Spleen (tissue), 11 donors: Measurements from ENCODE around the gene CDCA5. TPM values are rescaled to one million over a fixed set of nuclear protein-coding genes. Genes with fewer than 3 reads are reported as not detected.
A peak's percentile ranks its signal among the peaks of the same experiment; 100 is the strongest.

Experiments
- DNase-seq: peaks from one replicate; pipeline ENCODE4 v3.0.0-alpha.2; 2020
- H3K27ac ChIP-seq, 8 donors: fragments of 200-600 bp; sonication (generic) in 7 of 8; 1 replicate in 4 of 8; 2 replicates in 4 of 8; pipeline versions ENCODE4 v1.5.0 to v1.8.0; 2016 to 2021; ENCODE audit warnings: inconsistent platforms in 4 of 8, mild to moderate bottlenecking in 4 of 8, moderate library complexity in 1 of 8
- H3K27me3 ChIP-seq, 7 donors: fragments of 200-600 bp; sonication (generic) in 6 of 7; replicated peaks in 1 of 7; 1 replicate in 4 of 7; 2 replicates in 3 of 7; pipeline versions ENCODE4 v1.5.0 to v1.8.0; 2016 to 2021; ENCODE audit warnings: inconsistent platforms in 3 of 7, mild to moderate bottlenecking in 1 of 7
- H3K36me3 ChIP-seq, 6 donors: fragments of 200-600 bp; sonication (generic) in 5 of 6; 1 replicate in 4 of 6; 2 replicates in 2 of 6; pipeline versions ENCODE4 v1.5.0 to v1.8.0; 2016 to 2021; ENCODE audit warnings: inconsistent platforms in 2 of 6
- H3K4me1 ChIP-seq, 6 donors: fragments of 200-600 bp; sonication (generic) in 5 of 6; 1 replicate in 3 of 6; 2 replicates in 3 of 6; pipeline versions ENCODE4 v1.5.0 to v1.8.0; 2016 to 2021; ENCODE audit warnings: inconsistent platforms in 3 of 6
- H3K4me3 ChIP-seq, 8 donors: fragments of 200-600 bp; sonication (generic) in 7 of 8; 1 replicate in 4 of 8; 2 replicates in 4 of 8; pipeline versions ENCODE4 v1.5.0 to v1.8.0; 2016 to 2021; ENCODE audit warnings: inconsistent platforms in 4 of 8, mild to moderate bottlenecking in 4 of 8, moderate library complexity in 2 of 8
- H3K9me3 ChIP-seq, 8 donors: fragments of 200-600 bp; sonication (generic) in 7 of 8; 1 replicate in 4 of 8; 2 replicates in 4 of 8; pipeline versions ENCODE4 v1.5.0 to v1.8.0; 2016 to 2021; ENCODE audit warnings: inconsistent platforms in 4 of 8
- POLR2A ChIP-seq, 3 donors: fragments of 450-650 bp; IDR thresholded peaks; one replicate each; pipeline ENCODE4 v1.5.1; 2017; ENCODE audit warnings: antibody characterized with exemption in 3 of 3, mild to moderate bottlenecking in 1 of 3
- POLR2AphosphoS5 ChIP-seq, 3 donors: sonication (generic); formaldehyde crosslinking; IDR thresholded peaks; one replicate each; pipeline ENCODE4 v1.5.1; 2017; ENCODE audit warnings: antibody characterized with exemption in 3 of 3
- WGBS, 5 donors: extraction: QIAGEN DNeasy Blood & Tissue Kit in 3 of 5; methylation state at CpG; one replicate each; pipeline versions ENCODE4 v1.1.5 to v1.1.7; 2013 to 2018; 5-methylcytosine and 5-hydroxymethylcytosine counted together
- intact Hi-C: fragments of 100-400 bp; cut with DNase I; formaldehyde crosslinking; loops from one replicate; pipeline ENCODE4 v1.15.0; 2023; ENCODE audit warnings: low total_unique reads
- polyA plus RNA-seq, 3 donors: library from polyadenylated mRNA; stranded (reverse); fragments of 200-250 nt; gene quantifications; one replicate each; pipeline ENCODE4 v1.2.1, GENCODE V29; 2013
- total RNA-seq, 7 donors: library from RNA; depleted of rRNA in 3 of 7; stranded (reverse); fragments of >200 nt in 3 of 7; fragmentation: NEBNext Ultra II Directional in 4 of 7; extraction: Animal tissue kit (Norgen Biotek cat#: 25700) in 4 of 7; gene quantifications; one replicate each; pipeline versions ENCODE4 v1.1.0 to v1.2.1, GENCODE V29; 2016 to 2021
- TF ChIP-seq, protein P1 (sequence below), 11 experiments: fragments of 200-600 bp in 7 of 11; fragments of 450-650 bp in 4 of 11; sonication (generic) in 4 of 11; IDR thresholded peaks in 8 of 11; conservative IDR thresholded peaks in 3 of 11; 1 replicate in 7 of 11; 2 replicates in 4 of 11; pipeline versions ENCODE4 v1.4.0 to v1.8.0; 2016 to 2021; ENCODE audit warnings: antibody characterized with exemption in 11 of 11, inconsistent platforms in 4 of 11, mild to moderate bottlenecking in 1 of 11
- donor health status: healthy with polysubstance abuse.
- donor health status: DM: no; HTN: no; CAD: no; lungs with moderate emphysema.
- donor health status: DM: no; HTN: no; CAD: no.
- donor health status: Bipolar disorder and iron deficiency.
- donor health status: healthy.
- donor health status: DM: no; HTN: no; CAD: no.
- donor health status: DM: yes; HTN: yes; CAD: no.

CDCA5 gene
- total and polyA plus RNA-seq, 10 donors, result 1.5 to 11.1 (median 5.3) TPM

GRCh38 chr11:65047581-65048422 lies 36.0 kb downstream of the CDCA5 start:
- intact Hi-C loops, result no loop called here
- peak; percentile 85 for DNase-seq
- 14 to 34% (median 21%) methylated on average over 38 to 56 of the region's 56 CpGs for WGBS, 5 donors

GRCh38 chr11:65045728-65046127 lies 38.1 kb downstream of the CDCA5 start:
- Histone ChIP-seq H3K27me3 (no peaks in the 10 kb centered on the region), H3K4me1 (peaks cover 7 to 74% (median 51%) of the 10 kb centered on the region in 6 donors), H3K36me3 (peaks cover 0 to 25% (median 9%) of the 10 kb centered on the region in 6 donors), H3K27ac (no peak overlapping the region), H3K4me3 (no peak overlapping the region), H3K9me3 (no peaks in the 10 kb centered on the region)
- no peak for TF ChIP-seq POLR2A (IDR thresholded peaks at IDR 0.05)
- TF ChIP-seq, protein P1, sequence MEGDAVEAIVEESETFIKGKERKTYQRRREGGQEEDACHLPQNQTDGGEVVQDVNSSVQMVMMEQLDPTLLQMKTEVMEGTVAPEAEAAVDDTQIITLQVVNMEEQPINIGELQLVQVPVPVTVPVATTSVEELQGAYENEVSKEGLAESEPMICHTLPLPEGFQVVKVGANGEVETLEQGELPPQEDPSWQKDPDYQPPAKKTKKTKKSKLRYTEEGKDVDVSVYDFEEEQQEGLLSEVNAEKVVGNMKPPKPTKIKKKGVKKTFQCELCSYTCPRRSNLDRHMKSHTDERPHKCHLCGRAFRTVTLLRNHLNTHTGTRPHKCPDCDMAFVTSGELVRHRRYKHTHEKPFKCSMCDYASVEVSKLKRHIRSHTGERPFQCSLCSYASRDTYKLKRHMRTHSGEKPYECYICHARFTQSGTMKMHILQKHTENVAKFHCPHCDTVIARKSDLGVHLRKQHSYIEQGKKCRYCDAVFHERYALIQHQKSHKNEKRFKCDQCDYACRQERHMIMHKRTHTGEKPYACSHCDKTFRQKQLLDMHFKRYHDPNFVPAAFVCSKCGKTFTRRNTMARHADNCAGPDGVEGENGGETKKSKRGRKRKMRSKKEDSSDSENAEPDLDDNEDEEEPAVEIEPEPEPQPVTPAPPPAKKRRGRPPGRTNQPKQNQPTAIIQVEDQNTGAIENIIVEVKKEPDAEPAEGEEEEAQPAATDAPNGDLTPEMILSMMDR (IDR thresholded peaks at IDR 0.05 in 8 of 11, conservative IDR thresholded peaks at IDR 0.05 in 3 of 11), result no peak
- DNase-seq, result no peak
- 84 to 92% (median 90%) methylated on average over 4 to 7 of the region's 7 CpGs for WGBS, 5 donors
- intact Hi-C loops, result no loop called here

More at GRCh38 chr11:65047581-65048422, 36.0 kb downstream of the CDCA5 start:
- H3K4me3 ChIP-seq, result peak overlapping the region; percentile 32 to 75 (median 48)
- no peaks in the 10 kb centered on the region for H3K27me3 ChIP-seq
- H3K27ac ChIP-seq, result peak overlapping the region; percentile 19 to 84 (median 62)
- peaks cover 0 to 59% (median 36%) of the 10 kb centered on the region in 6 donors for H3K4me1 ChIP-seq
- H3K36me3 ChIP-seq, result peaks cover 0 to 25% (median 9%) of the 10 kb centered on the region in 6 donors
- TF ChIP-seq, protein P1 (IDR thresholded peaks at IDR 0.05 in 8 of 11, conservative IDR thresholded peaks at IDR 0.05 in 3 of 11), result no peak
- peak in 2 of 3 donors; percentile 18 to 45 for TF ChIP-seq POLR2AphosphoS5 (IDR thresholded peaks at IDR 0.05)
- no peaks in the 10 kb centered on the region for H3K9me3 ChIP-seq

DNA sequence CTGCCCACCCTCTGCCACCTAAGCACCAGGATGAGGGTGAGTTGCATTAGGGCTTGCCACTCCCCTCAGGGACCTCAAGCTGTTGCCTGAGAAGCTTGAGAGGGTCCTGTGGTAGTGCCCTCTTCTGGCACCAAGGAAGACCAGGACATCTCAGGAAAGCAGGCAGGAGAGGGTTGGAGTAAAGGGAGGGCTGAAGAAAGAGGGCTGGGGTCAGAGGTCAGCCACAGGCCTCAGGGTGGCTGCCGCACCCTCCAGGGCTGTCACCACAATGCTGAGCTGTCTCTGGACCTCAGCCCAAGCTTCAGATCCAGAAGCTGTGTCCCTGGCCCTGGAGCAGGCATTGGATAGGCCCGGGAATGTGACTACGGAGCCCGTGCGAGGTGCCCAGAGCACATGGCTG lies 38.8 kb downstream of the CDCA5 start:
- Histone ChIP-seq H3K36me3 (peaks cover 0 to 25% (median 9%) of the 10 kb centered on the region in 6 donors), H3K4me3 (no peak overlapping the region), H3K27ac (no peak overlapping the region), H3K4me1 (peaks cover 7 to 81% (median 58%) of the 10 kb centered on the region in 6 donors), H3K27me3 (no peaks in the 10 kb centered on the region), H3K9me3 (no peaks in the 10 kb centered on the region)
- WGBS, 5 donors, result 84 to 98% (median 96%) methylated on average over 4 to 5 of the region's 5 CpGs
- no peak for DNase-seq
- intact Hi-C loops, result no loop called here
- TF ChIP-seq POLR2AphosphoS5 (IDR thresholded peaks at IDR 0.05) (no peak), POLR2A (IDR thresholded peaks at IDR 0.05) (no peak)
- TF ChIP-seq, protein P1 (IDR thresholded peaks at IDR 0.05 in 8 of 11, conservative IDR thresholded peaks at IDR 0.05 in 3 of 11), result no peak

DNA sequence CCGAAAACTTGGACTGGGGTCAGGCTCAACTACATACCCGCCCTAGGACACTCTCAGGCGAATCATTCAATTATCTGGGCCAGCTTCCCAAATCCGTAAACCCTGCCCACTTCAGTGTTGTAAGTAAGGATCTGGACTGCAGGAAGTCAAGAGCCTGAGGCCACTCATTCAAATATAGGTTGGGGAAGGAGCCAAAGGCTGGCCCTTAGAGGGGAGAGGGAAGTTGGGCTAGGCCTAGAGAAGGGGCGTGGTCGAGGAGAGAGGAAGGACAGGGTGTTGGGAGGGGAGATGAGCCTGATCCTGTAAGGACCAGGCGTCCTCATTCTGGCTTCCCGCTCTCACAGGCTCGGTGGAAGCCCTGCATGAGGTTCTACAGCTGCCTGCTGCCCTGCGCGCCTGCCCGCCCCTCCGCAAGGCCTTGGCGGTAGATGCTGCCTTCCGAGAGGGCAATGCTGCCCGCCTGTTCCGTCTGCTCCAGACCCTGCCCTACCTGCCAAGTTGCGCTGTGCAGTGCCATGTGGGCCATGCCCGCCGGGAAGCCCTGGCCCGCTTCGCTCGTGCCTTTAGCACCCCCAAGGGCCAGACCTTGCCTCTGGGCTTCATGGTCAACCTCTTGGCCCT lies 39.8 kb downstream of the CDCA5 start:
- Histone ChIP-seq H3K27me3 (no peaks in the 10 kb centered on the region), H3K36me3 (peaks cover 0 to 34% (median 9%) of the 10 kb centered on the region in 6 donors), H3K4me3 (no peak overlapping the region), H3K27ac (peak overlapping the region in 5 of 8 donors; percentile 30 to 56 (median 39)), H3K4me1 (peaks cover 7 to 88% (median 60%) of the 10 kb centered on the region in 6 donors), H3K9me3 (no peaks in the 10 kb centered on the region)
- intact Hi-C loops, result no loop called here
- DNase-seq, result peak; percentile 78
- WGBS, 5 donors, result 72 to 90% (median 73%) methylated on average over 14 to 23 of the region's 23 CpGs
- TF ChIP-seq POLR2AphosphoS5 (IDR thresholded peaks at IDR 0.05) (peak in 1 of 3 donors; percentile 21), POLR2A (IDR thresholded peaks at IDR 0.05) (no peak)
